Measurements from ENCODE around the gene NUP37.
"Not testable (repeated sequence)": the region's sequence is repeated elsewhere in the genome, so short reads cannot be mapped to it uniquely, and the experiment has no call there.

NUP37 gene, protein sequence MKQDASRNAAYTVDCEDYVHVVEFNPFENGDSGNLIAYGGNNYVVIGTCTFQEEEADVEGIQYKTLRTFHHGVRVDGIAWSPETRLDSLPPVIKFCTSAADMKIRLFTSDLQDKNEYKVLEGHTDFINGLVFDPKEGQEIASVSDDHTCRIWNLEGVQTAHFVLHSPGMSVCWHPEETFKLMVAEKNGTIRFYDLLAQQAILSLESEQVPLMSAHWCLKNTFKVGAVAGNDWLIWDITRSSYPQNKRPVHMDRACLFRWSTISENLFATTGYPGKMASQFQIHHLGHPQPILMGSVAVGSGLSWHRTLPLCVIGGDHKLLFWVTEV

DNA sequence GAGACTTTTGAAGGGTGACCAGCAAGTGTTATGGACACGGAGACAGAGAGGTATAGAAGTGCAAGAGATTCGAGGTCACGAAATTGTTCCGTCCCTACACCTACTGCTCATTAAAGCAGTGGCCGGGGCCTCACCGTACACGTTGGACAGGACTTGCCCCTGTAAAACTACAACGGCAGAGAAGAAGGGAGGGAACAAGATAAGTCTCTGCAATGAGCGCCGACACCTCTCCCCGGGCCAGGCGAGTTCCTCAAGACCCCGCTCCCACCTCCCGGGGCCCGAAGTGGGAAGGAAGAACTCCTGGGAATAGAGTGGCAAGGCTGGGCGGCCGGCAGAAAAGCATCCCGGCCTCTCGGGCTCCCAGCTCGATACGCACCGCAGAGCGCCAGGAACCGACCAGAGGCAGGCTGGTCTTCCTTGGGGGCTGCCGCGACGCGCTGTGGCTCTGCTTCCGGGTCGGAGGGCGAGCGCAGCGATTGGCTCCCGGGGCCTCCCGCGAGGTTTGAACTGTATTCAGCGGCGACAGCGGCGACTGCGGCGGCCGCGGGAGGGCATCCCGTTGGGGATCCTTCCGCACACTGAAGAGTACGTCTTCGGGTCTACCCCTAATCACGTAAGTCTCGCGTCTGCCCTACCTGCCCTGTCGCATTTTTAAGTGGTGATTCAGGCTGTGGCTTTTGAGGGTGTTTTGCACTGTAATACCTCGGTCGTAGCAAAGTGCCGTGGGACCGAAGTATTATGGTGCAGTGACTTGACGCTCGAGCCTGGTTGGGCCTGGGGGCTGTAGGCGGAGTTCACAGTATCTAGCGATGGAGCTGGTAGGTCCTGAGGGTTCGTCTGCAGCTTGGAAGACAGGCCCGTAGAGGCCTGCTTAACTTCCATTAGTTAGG lies at the start of gene NUP37, which contains the start of gene PARPBP:
Gene NUP37 (minus strand): TSS at position 441 of the 890 bp plus-strand sequence. CDS start 1,596 bp downstream, outside the sequence.
Gene PARPBP (plus strand): TSS at position 510 of the 890 bp plus-strand sequence. CDS start 3,706 bp downstream, outside the sequence.
- DNase-seq (ENCODE audit: insufficient read length, low spot score) = peak; percentile 72
- FAIRE-seq = peak; percentile 97

DNA sequence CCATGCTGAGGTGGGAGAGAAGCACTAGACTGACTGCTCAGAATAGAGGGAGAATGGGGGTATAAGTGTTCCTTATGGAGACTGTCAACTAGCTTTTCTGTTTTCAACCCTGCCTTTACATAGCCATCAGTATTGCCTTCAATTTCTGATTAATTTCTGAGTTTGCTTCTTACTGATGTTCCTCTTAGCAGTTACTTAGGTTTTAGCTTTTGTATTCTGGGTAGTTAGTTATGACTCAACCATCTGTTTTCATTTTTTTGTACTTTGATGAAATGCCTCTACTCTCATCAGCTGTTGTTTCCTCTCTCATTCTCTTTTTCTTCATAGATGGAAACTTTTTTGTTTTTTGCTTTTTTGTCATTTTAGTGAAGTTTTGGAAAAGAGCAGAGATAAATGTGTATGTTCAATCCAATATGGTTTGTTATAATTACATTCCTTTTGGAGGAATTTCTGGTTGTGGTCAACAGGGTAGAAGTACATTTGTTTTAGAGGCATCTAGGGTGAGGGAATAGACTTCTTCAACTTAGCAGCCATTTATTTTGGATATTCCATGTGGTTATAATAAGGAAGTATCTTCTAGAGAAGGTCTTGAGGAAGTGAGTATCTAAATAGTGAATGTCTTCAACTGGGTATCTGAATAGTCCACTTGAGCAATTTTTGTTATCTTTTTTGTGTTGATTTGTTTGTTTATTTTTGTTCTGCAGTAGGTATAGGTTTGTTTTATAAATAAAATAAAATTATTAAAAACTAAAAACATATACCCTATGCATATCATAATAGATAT lies 48.1 kb upstream of the NUP37 start:
- FAIRE-seq = no peak
- DNase-seq (ENCODE audit: insufficient read length, low spot score) = no peak

DNA sequence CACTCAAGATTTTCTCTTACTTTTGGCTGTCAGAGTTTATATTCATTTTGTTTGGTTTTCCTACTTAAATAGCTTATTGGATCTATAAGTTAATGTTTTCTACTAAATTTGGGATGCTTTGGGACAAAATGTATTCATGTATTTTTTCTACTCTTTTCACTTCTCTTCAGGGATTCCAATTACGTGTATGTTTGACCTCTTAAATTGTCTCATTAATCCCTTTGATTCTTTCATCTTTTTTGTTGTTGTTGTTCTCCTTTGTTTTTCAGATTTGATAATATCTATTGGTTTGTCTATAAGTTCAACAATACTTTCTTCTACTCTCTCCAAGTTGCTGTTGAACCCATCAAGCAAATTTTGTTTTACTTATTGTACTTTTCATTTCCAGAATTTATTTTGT lies 43.5 kb upstream of the NUP37 start:
- DNase-seq (ENCODE audit: insufficient read length, low spot score) (no peak), FAIRE-seq (no peak)

DNA sequence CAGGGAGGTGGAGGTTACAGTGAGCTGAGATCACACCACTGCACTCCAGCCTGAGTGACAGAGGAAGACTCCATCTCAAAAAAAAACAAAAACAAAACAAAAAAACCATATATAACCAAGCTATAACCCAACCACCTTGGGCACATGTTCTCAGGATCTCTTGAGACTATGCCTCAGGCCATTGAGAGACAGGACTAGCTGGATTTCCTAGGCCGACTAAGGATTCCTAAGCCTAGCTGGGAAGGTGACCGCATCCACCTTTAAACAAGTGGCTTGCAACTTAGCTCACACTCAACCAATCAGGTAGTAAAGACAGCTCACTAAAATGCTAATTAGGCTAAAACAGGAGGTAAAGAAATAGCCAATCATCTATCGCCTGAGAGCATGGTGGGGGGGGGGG lies 35.3 kb upstream of the NUP37 start:
- not testable (repeated sequence) for FAIRE-seq

DNA sequence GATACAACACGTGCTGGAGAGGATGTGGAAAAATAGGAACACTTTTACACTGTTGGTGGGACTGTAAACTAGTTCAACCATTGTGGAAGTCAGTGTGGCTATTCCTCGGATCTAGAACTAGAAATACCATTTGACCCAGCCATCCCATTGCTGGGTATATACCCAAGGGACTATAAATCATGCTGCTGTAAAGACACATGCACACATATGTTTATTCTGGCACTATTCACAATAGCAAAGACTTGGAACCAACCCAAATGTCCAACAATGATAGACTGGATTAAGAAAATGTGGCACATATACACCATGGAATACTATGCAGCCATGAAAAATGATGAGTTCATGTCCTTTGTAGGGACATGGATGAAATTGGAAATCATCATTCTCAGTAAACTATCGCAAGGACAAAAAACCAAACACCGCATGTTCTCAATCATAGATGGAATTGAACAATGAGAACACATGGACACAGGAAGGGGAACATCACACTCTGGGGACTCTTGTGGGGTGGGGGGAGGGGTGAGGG lies 27.2 kb upstream of the NUP37 start:
- FAIRE-seq; DNase-seq (ENCODE audit: insufficient read length, low spot score): not testable (repeated sequence)

More for the DNA sequence above, 35.3 kb upstream of the NUP37 start:
- DNase-seq (ENCODE audit: insufficient read length, low spot score) = not testable (repeated sequence)

DNA sequence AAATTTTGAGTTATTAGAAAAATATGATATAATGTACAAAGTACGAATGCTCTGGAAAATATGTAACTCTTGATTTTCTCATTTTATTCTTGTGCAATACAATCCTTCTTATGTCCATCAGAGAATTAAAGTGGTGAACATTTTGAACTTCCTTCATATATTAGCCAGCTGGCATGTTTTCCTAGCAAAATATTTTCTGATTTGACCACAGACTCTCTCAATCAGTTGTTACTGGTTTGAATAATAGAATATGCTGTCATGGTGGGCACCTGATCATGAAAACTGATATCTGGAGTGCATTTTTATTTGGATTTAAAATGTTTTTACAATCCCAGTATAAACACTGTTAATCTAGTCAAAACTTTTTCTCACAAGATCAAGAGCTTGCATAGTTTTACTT lies 24.3 kb upstream of the NUP37 start:
- FAIRE-seq = peak; percentile 49
- no peak for DNase-seq (ENCODE audit: insufficient read length, low spot score)

DNA sequence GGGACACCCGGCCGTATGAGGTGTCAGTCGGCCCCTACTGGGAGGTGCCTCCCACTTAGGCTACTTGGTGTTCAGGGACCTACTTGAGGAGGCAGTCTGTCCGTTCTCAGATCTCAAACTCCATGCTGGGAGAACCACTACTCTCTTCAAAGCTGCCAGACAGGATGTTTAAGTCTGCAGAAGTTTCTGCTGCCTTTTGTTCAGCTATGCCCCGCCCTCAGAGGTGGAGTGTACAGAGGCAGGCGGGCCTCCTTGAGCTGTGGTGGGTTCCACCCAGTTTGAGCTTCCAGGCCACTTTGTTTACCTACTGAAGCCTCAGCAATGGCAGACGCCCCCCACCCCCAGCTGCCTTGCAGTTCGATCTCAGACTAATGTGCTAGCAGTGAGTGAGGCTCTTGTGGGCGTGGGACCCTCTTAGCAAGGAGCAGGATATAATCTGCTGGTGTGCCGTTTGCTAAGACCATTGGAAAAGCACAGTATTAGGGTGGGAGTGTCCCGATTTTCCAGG lies 23.0 kb upstream of the NUP37 start:
- DNase-seq (ENCODE audit: insufficient read length, low spot score); FAIRE-seq: not testable (repeated sequence)

DNA sequence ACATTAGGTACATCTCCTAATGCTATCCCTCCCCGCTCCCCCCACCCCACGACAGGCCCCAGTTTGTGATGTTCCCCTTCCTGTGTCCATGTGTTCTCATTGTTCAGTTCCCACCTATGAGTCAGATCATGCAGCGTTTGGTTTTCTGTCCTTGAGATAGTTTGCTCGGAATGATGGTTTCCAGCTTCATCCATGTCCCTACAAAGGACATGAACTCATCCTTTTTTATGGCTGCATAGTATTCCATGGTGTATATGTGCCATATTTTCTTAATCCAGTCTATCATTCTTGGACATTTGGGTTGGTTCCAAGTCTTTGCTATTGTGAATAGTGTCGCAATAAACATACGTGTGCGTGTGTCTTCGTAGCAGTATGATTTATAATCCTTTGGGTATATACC lies 17.7 kb upstream of the NUP37 start:
- DNase-seq (ENCODE audit: insufficient read length, low spot score); FAIRE-seq: not testable (repeated sequence)

DNA sequence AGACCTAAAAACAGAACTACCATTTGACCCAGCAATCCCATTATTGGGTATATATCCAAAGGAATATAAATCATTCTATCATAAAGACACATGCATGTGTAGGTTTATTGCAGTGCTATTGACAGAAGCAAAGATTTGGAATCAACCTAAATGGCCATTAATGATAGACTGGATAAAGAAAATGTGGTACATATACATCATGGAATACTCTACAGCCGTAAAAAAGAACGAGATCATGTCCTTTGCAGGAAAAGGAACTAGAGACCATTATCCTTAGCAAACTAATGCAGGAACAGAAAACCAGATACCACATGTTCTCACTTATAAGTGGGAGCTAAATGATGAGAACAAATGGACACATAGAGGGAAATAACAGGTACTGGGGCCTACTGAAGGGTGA lies 11.5 kb upstream of the NUP37 start:
- not testable (repeated sequence) for FAIRE-seq; DNase-seq (ENCODE audit: insufficient read length, low spot score)

DNA sequence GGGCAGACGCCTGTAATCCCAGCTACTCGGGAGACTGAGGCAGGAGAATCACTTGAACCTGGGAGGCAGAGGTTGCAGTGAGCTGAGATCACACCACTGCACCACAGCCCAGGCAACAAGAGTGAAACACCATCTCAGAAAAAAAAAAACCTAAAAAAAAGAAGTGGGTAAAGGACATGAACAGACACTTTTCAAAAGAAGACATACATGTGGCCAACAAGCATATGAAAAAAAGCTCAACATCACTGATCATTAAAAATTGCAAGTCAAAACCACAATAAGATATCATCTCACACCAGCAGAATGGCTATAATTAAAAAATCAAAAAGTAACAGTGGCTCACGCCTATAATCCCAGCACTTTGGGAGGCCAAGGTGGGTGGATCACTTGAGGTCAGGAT lies 10.8 kb upstream of the NUP37 start:
- not testable (repeated sequence) for FAIRE-seq; DNase-seq (ENCODE audit: insufficient read length, low spot score)

DNA sequence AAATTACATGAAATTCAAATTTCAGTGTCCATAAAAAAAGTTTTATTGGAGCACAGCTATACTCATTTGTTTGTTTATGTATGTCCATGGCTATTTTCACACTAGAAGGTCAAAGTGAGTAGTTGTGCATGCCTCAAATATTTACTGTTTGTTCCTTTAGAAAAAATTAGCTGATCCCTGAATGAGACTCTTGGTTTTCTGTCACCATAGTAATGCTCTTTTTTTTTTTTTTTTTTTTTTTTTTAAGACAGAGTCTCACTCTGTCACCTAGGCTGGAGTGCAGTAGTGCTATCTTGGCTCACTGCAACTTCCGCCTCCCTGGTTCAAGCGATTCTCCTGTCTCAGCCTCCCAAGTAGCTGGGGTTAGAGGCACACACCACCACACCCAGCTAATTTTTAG lies 1.4 kb upstream of the NUP37 start:
- peak; percentile 21 for FAIRE-seq

DNA sequence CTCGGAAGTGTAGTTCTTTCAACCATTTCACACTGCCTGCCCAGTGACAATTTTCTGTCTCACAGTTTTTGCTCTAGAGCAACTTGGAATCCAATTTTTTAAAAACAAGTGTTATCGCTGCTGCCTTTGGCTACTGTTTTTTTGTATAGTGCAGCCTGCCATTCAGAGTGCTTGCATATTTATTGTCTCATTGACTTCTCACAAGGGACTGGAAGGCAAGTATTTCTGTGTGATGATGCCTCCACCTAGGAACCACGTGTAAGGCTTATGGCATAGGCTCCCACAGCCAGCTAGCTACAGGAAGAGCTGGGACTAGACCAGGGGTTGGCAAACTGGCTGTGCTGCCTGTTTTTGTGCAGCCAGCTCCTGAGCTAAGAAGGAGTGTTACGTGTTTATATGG lies 972 bp upstream of the NUP37 start:
- no peak for DNase-seq (ENCODE audit: insufficient read length, low spot score)
- FAIRE-seq = no peak

More for the DNA sequence above, 1.4 kb upstream of the NUP37 start:
- not testable (repeated sequence) for DNase-seq (ENCODE audit: insufficient read length, low spot score)

DNA sequence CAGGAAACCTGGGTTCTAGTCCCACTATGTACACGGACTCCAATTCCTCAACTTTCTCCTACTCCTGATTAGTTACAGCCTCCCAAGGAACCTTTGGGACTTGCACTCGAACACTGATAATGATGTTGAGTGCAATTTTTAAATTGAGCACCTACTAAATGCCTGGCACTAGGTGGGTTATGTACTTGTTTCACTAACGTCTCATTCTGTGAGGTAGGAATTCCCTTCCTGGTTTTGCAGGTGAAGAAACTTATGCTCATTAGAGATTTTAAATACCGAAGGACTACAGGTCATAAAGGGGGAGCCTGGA lies 605 bp upstream of the NUP37 start:
- FAIRE-seq = no peak
- no peak for DNase-seq (ENCODE audit: insufficient read length, low spot score)

DNA sequence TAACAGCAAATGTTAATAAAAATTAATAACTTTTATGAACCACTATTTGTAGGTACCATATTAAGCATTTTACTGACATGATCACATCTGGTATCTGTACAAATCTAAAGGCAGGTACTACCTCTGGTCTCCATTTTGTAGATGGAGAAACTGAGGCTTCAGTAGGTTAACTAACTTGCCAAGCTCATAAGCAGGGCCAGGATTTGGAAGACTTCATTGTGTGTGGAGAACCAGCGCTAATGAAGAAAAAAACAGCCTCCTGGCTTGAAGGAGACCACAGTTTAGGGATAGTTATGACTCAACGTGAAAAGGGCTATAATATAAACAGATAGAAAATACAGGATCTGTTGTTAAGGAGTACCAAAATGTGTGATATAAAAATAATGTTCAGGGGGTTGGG lies 1.0 kb downstream of the NUP37 start:
- FAIRE-seq = no peak
- DNase-seq (ENCODE audit: insufficient read length, low spot score) = no peak

DNA sequence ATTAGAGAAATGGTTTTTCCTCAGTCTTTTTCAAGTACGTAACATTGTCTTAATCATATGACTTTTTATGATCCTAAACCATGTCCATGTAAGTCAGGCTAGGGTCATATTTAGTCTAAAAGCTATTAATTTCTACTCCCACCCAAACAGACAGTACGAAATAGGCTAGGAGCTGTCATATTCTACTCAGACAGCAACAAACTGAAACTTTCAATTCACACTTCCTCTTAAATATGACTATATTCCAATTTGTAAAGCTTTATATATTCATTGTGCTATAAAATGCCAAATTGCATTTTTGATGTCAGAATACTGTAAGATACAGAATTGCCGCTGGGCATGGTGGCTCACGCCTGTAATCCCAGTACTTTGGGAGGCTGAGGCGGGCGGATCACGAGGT lies 3.5 kb downstream of the NUP37 start:
- no peak for FAIRE-seq
- no peak for DNase-seq (ENCODE audit: insufficient read length, low spot score)

DNA sequence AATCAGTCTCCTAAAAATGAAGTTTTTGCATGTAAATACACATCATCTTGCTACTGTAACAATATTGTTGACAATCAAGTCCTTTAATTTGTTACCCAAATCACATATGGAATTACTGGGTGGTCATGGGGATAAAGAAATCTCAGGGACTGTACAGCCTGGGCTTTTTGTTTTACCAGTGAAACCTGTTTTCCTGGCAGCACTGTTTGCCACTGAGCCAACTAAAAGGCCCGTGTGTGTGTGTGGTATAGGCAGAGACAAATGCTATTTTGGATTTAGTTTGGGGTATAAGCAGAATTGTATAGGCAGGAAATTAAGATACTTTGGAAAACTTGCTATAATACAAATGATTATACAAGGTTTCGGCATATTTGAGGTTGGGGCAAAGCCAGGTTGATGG lies 5.7 kb downstream of the NUP37 start:
- DNase-seq (ENCODE audit: insufficient read length, low spot score) = no peak
- peak; percentile 33 for FAIRE-seq

DNA sequence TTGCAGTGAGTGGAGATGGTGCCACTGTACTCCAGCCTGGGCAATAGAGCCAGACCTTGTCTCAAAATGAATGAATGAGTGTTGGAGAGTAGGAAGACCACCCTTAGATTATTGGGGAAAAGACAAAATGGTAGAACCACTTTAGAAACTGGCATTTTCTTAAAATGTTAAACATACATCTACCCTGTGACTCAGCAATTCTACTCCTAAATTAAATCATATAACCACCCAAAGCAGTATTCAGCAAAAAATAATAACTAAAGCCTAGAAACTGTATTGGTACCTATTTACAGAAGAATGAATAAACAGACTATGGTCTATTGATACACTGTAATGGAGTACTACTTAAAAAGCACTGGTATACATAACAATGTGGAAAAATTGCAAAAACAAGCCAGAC lies 9.1 kb downstream of the NUP37 start:
- FAIRE-seq (no peak), DNase-seq (ENCODE audit: insufficient read length, low spot score) (no peak)

DNA sequence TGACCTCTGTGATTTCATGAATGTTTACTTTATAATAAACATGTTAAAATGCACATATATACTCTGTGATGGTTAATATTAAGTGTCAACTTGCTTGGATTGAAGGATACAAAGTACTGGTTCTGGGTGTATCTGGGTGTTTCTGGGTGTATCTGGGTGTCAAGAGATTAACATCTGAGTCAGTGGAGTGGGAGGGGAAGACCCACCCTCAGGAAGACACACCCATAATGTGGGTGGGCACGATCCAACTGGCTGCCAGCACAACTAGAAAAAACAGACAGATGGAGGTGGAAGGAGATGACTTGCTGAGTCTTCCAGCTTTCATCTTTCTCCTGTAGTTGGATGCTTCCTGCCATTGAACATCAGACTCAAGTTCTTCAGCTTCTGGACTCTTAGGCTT lies 11.9 kb downstream of the NUP37 start:
- no peak for FAIRE-seq
- DNase-seq (ENCODE audit: insufficient read length, low spot score) = no peak

DNA sequence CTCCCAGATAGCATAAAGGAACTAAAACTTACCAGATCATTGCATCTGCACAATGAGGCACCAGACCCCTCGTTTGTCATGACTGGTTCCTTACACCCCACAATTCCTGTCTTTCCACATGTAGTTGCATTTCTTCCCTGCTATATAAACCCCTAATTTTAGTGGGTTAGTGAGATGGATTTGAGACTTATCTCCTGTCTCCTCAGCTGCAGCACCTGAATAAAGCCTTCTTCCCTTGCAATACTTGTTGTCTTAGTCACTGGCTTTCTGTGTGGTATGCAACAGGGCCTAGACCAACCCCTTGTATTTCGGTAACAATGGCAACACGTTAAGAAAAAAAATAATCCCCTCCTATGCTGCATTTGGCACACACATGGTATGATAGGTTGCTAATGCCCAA lies 13.0 kb downstream of the NUP37 start:
- FAIRE-seq (no peak), DNase-seq (ENCODE audit: insufficient read length, low spot score) (no peak)

DNA sequence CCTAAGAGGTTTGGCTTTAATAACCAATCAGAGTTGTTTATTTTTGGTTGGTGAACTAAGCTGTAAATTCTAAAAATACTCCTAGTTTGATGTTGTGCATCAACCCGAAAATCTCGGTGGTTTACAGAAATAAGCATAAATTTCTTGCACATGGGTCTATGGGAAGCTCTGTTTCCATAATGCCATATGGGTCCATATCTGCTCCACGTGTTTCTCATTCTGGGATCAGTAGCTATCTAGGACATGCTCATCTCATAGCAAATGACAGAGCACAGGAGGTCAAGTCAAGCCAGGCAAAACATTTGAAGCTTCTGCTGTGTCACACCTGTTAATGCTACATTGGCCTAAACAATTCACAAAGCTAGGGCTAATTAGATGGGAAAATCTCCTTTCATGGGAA lies 23.1 kb downstream of the NUP37 start:
- DNase-seq (ENCODE audit: insufficient read length, low spot score) = no peak
- FAIRE-seq = peak; percentile 39
